Mononuclear cell (primary cell): ENCODE data around the gene TRIM66. TPM values are rescaled to one million over a fixed set of nuclear protein-coding genes. Genes with fewer than 3 reads are reported as not detected.

ENCODE experiments used
- H3K27me3 ChIP-seq: 2 replicates; pipeline ENCODE4 v1.6.0; 2011; ENCODE audit warnings: low read length, control low read depth; ENCODE audit not compliant: insufficient read depth
- H3K4me1 ChIP-seq: 2 replicates; pipeline ENCODE4 v1.5.1; 2011; ENCODE audit warnings: mild to moderate bottlenecking, low read length, control low read depth; ENCODE audit not compliant: insufficient read depth
- H3K4me3 ChIP-seq: 2 replicates; pipeline ENCODE4 v1.5.1; 2011; ENCODE audit warnings: mild to moderate bottlenecking, low read length, moderate library complexity
- H3K9me3 ChIP-seq: 2 replicates; pipeline ENCODE4 v1.5.1; 2011; ENCODE audit warnings: low read depth, mild to moderate bottlenecking, control low read depth, low read length
- total RNA-seq: library from RNA; depleted of rRNA; stranded (reverse); fragments of >200 nt; gene quantifications from one replicate; pipeline ENCODE4 v1.2.3, GENCODE V29; 2012

Gene TRIM66
- total RNA-seq, 1 donor, result 5.6 TPM

DNA sequence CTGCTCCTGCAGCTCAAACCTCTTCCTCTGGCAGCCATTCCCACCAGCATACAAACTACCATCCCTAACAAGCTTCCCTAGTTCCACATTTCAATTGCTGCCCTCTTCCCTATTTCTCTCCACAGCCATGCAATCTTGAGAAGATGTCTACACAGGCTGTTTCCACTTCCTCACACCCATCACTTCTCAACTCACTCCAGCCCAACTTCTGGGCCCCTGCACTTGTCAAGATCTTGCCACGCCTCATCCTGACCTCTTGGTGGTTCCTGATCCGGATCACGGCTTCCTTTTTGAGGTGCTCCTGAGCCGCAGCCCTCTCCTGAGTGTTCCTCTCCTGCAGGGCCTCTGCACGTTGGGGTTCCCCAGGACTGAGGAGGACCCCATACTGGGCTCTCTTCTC is 22.7 kb upstream of the TRIM66 start:
- no peaks in the 10 kb centered on the region for H3K27me3 ChIP-seq
- peaks cover 20% of the 10 kb centered on the region for H3K4me1 ChIP-seq
- H3K9me3 ChIP-seq, result no peaks in the 10 kb centered on the region
- H3K4me3 ChIP-seq, result no peak overlapping the region

GRCh38 chr11:8704136-8704535 is 21.7 kb upstream of the TRIM66 start:
- Histone ChIP-seq H3K4me1 (peaks cover 27% of the 10 kb centered on the region), H3K27me3 (no peaks in the 10 kb centered on the region), H3K9me3 (no peaks in the 10 kb centered on the region), H3K4me3 (no peak overlapping the region)

- no peaks in the 10 kb centered on the region for H3K9me3 ChIP-seq
- H3K4me1 ChIP-seq, result peaks cover 27% of the 10 kb centered on the region
- H3K4me3 ChIP-seq, result no peak overlapping the region
- no peaks in the 10 kb centered on the region for H3K27me3 ChIP-seq
Observed at GRCh38 chr11:8702598-8702915, 20.1 kb upstream of the TRIM66 start.

- Histone ChIP-seq H3K9me3 (no peaks in the 10 kb centered on the region), H3K4me3 (no peak overlapping the region), H3K4me1 (peaks cover 27% of the 10 kb centered on the region), H3K27me3 (no peaks in the 10 kb centered on the region)
Observed at GRCh38 chr11:8701891-8702597, 19.6 kb upstream of the TRIM66 start.

- no peak overlapping the region for H3K4me3 ChIP-seq
- no peaks in the 10 kb centered on the region for H3K27me3 ChIP-seq
- H3K9me3 ChIP-seq, result no peaks in the 10 kb centered on the region
- peaks cover 22% of the 10 kb centered on the region for H3K4me1 ChIP-seq
Observed at GRCh38 chr11:8699903-8700302, 17.4 kb upstream of the TRIM66 start.

DNA sequence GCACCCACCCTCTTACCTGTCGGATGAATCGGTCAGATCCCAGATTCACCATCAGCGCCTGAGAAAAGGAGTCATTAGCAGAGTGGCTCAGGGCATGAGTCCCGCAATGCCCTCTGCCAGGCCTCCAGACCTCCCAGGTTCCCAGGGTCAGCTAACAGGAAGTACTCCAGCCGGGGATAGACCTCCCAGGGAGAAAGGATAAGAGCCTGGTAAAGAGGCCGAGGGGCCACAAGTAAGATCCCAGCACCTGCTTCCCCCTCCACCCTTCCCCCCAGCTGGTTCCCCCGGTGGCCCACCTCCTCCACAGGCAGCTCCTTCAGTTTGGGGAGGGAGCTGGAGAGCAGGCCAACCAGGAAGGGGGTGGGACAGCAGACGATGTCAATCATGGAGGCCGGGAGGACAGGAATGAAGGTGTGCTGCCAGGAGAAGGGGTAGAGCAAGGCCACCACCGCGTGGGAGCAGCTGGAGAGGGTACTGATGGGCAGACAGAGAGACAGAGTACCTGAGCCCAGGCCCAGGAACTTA is 16.5 kb upstream of the TRIM66 start:
- H3K9me3 ChIP-seq, result no peaks in the 10 kb centered on the region
- H3K4me1 ChIP-seq, result peaks cover 12% of the 10 kb centered on the region
- no peaks in the 10 kb centered on the region for H3K27me3 ChIP-seq
- H3K4me3 ChIP-seq, result no peak overlapping the region

GRCh38 chr11:8698379-8698851 is 15.9 kb upstream of the TRIM66 start:
- H3K4me1 ChIP-seq, result peaks cover 10% of the 10 kb centered on the region
- H3K9me3 ChIP-seq, result no peaks in the 10 kb centered on the region
- no peak overlapping the region for H3K4me3 ChIP-seq
- H3K27me3 ChIP-seq, result no peaks in the 10 kb centered on the region

- H3K9me3 ChIP-seq, result no peaks in the 10 kb centered on the region
- no peaks in the 10 kb centered on the region for H3K27me3 ChIP-seq
- H3K4me1 ChIP-seq, result peaks cover 10% of the 10 kb centered on the region
- H3K4me3 ChIP-seq, result no peak overlapping the region
Observed at GRCh38 chr11:8697054-8697453, 14.6 kb upstream of the TRIM66 start.

- no peaks in the 10 kb centered on the region for H3K27me3 ChIP-seq
- no peaks in the 10 kb centered on the region for H3K9me3 ChIP-seq
- H3K4me3 ChIP-seq, result no peak overlapping the region
- peaks cover 9% of the 10 kb centered on the region for H3K4me1 ChIP-seq
Observed at GRCh38 chr11:8694137-8694536, 11.7 kb upstream of the TRIM66 start.

DNA sequence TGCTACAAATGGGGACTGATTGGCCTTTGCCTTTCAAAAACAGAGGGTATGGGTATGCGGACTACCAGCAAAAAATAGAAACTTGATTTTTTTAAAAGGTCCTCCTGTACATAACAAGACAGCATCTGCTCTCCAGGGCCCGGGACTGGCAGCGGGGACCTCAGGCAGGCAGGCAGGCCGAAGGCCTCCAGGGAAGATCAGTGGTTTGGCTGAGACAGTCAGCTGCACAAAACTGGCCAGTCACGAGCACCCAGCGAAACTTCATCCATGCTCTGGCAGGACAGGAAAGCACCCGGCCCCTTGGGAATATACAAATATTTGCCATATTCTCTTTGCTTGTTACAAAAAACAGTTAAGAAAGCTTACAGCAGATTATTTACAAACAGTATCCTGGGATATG is 11.1 kb upstream of the TRIM66 start:
- H3K4me3 ChIP-seq, result no peak overlapping the region
- H3K9me3 ChIP-seq, result no peaks in the 10 kb centered on the region
- no peaks in the 10 kb centered on the region for H3K27me3 ChIP-seq
- peaks cover 10% of the 10 kb centered on the region for H3K4me1 ChIP-seq

- no peaks in the 10 kb centered on the region for H3K27me3 ChIP-seq
- no peaks in the 10 kb centered on the region for H3K9me3 ChIP-seq
- H3K4me3 ChIP-seq, result no peak overlapping the region
- H3K4me1 ChIP-seq, result peaks cover 15% of the 10 kb centered on the region
Observed at GRCh38 chr11:8693010-8693551, 10.6 kb upstream of the TRIM66 start.

GRCh38 chr11:8692417-8692816 is 10.0 kb upstream of the TRIM66 start:
- Histone ChIP-seq H3K9me3 (no peaks in the 10 kb centered on the region), H3K4me3 (no peak overlapping the region), H3K4me1 (peaks cover 20% of the 10 kb centered on the region), H3K27me3 (no peaks in the 10 kb centered on the region)

- H3K9me3 ChIP-seq, result no peaks in the 10 kb centered on the region
- no peak overlapping the region for H3K4me3 ChIP-seq
- H3K4me1 ChIP-seq, result peaks cover 20% of the 10 kb centered on the region
- no peaks in the 10 kb centered on the region for H3K27me3 ChIP-seq
Observed at GRCh38 chr11:8691601-8692000, 9.1 kb upstream of the TRIM66 start.

- Histone ChIP-seq H3K4me1 (peaks cover 20% of the 10 kb centered on the region), H3K9me3 (no peaks in the 10 kb centered on the region), H3K27me3 (no peaks in the 10 kb centered on the region), H3K4me3 (no peak overlapping the region)
Observed at GRCh38 chr11:8690374-8691342, 8.2 kb upstream of the TRIM66 start.

DNA sequence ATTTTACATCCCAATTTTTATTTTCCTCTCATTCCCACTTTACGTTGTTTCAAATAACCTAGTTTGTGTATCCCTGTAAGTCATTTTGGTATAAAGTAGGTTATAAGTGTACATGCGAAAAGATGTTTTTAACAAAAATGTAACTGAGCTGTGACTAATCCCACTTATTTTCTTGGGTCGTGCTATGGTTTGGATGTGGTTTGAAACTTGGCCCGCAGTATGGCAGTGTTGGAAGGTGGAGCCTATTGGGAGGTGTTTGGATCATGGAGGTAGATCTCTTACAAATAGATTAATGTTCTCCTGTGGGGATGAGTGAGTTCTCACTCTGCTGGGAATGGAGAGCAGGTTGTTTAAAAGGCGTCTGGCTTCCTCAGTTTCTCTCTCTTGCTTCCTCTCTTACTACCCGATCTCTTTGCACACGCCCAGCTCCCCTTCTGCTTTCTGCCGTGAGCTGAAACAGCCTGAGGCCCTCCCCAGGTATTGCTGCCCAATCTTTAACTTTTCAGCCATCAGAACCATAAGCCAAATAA is 7.3 kb upstream of the TRIM66 start:
- Histone ChIP-seq H3K4me1 (peaks cover 20% of the 10 kb centered on the region), H3K9me3 (no peaks in the 10 kb centered on the region), H3K27me3 (no peaks in the 10 kb centered on the region), H3K4me3 (no peak overlapping the region)
